Fibroblast of peridontal ligament (primary cell): ENCODE measurements around the gene LIG3.
"Not testable (repeated sequence)": the region's sequence is repeated elsewhere in the genome, so short reads cannot be mapped to it uniquely, and the experiment has no call there.

Source experiments
- DNase-seq: peaks from one replicate; pipeline ENCODE4 v3.0.0-alpha.2; 2010; ENCODE audit errors: extremely low read depth

LIG3 gene

GRCh38 chr17:34999456-34999855 is 19.1 kb downstream of the LIG3 start:
- no peak for DNase-seq

GRCh38 chr17:35000965-35001364 is 20.7 kb downstream of the LIG3 start:
- DNase-seq: not testable (repeated sequence)

GRCh38 chr17:35001549-35001948 is 21.2 kb downstream of the LIG3 start:
- DNase-seq: no peak

GRCh38 chr17:35002876-35003551 is 22.7 kb downstream of the LIG3 start:
- DNase-seq: no peak

GRCh38 chr17:35003778-35004177 is 23.5 kb downstream of the LIG3 start:
- DNase-seq: no peak

- no peak for DNase-seq
Measured at GRCh38 chr17:35006345-35006744, 26.0 kb downstream of the LIG3 start.

- no peak for DNase-seq
Measured at GRCh38 chr17:35006961-35007360, 26.6 kb downstream of the LIG3 start.

GRCh38 chr17:35010093-35010492 is 29.8 kb downstream of the LIG3 start:
- DNase-seq: peak; percentile 50

GRCh38 chr17:35011671-35012216 is 31.4 kb downstream of the LIG3 start:
- no peak for DNase-seq

GRCh38 chr17:35016369-35016768 is 36.1 kb downstream of the LIG3 start:
- no peak for DNase-seq

GRCh38 chr17:35017021-35017420 is 36.7 kb downstream of the LIG3 start:
- DNase-seq: no peak

GRCh38 chr17:35018814-35019213 is 38.5 kb downstream of the LIG3 start:
- DNase-seq: no peak

- DNase-seq: no peak
Measured at GRCh38 chr17:35019386-35020179, 39.3 kb downstream of the LIG3 start.

- no peak for DNase-seq
Measured at GRCh38 chr17:35021520-35022380, 41.4 kb downstream of the LIG3 start.

GRCh38 chr17:35022536-35023063 is 42.3 kb downstream of the LIG3 start:
- peak; percentile 82 for DNase-seq

- DNase-seq: no peak
Measured at GRCh38 chr17:35023538-35023937, 43.2 kb downstream of the LIG3 start.

GRCh38 chr17:35025541-35025940 is 45.2 kb downstream of the LIG3 start:
- DNase-seq: no peak

- DNase-seq: not testable (repeated sequence)
Measured at GRCh38 chr17:35028097-35028496, 47.8 kb downstream of the LIG3 start.

GRCh38 chr17:35028531-35029262 is 48.4 kb downstream of the LIG3 start:
- DNase-seq: no peak

GRCh38 chr17:35030780-35031179 is 50.5 kb downstream of the LIG3 start:
- DNase-seq: no peak

- no peak for DNase-seq
Measured at GRCh38 chr17:35038453-35038852, 58.1 kb downstream of the LIG3 start.
